GM12878 (cell line): ENCODE measurements around the gene SMIM5. TPM values are rescaled to one million over a fixed set of nuclear protein-coding genes. Genes with fewer than 3 reads are reported as not detected.

Experiments used
- ATAC-seq: fragments of 200-7000 bp; cut with Tn5 transposase; 3 replicates; pipeline ENCODE4 v1.9.1; 2020; ENCODE audit warnings: mild to moderate bottlenecking, moderate library complexity
- BruUV-seq: library from RNA; stranded (reverse); fragments of 400-500 nt; replicated peaks from 2 replicates; lab custom pipeline; 2021; lab: Mats Ljungman, UMichigan
- CTCF ChIA-PET: fragments of 300-600 bp; sonication (Branson Sonifier 250); formaldehyde crosslinking; extraction: SDS; loops from one replicate; lab custom pipeline; 2021; ENCODE audit warnings: inconsistent platforms; lab: Yijun Ruan, JAX
- POLR2A ChIA-PET: fragments of 350-600 bp; formaldehyde crosslinking; extraction: SDS; loops from one replicate; lab custom pipeline; 2021; ENCODE audit warnings: inconsistent platforms; lab: Charles Lee
- RAD21 ChIA-PET: fragments of 300-600 bp; sonication (Branson Sonifier 250); formaldehyde crosslinking; loops from one replicate; lab custom pipeline; 2023; ENCODE audit warnings: antibody characterized with exemption; ENCODE audit not compliant: unreplicated experiment; lab: Charles Lee
- SMC1A ChIA-PET: fragments of 300-600 bp; sonication (Branson Sonifier 250); formaldehyde crosslinking; loops from one replicate; lab custom pipeline; 2023; ENCODE audit not compliant: unreplicated experiment, uncharacterized antibody; lab: Charles Lee
- DNase-seq: peaks from one replicate; pipeline ENCODE4 v3.0.0-alpha.2; 2011; ENCODE audit warnings: low read depth, low spot score
- FAIRE-seq: peaks from 3 replicates; lab custom pipeline; 2011; peaks lifted over from hg19 to GRCh38; lab: Jason Lieb, UNC
- H2AFZ ChIP-seq: 2 replicates; pipeline ENCODE4 v1.6.0; 2011; ENCODE audit warnings: low read depth, low read length, control low read depth; ENCODE audit not compliant: control insufficient read depth
- H3K27ac ChIP-seq: 2 replicates; pipeline ENCODE4 v1.5.1; 2011; ENCODE audit warnings: control low read depth; ENCODE audit not compliant: control insufficient read depth, insufficient read depth
- H3K27me3 ChIP-seq, 2 experiments: replicated peaks in 1 of 2; 2 replicates each; pipeline versions ENCODE4 v1.6.0 to v1.6.1; 2011; ENCODE audit warnings: low read length in 1 of 2; ENCODE audit not compliant: control insufficient read depth in 2 of 2, insufficient read depth in 2 of 2
- H3K36me3 ChIP-seq, 2 experiments: 2 replicates each; pipeline ENCODE4 v1.5.1; 2011; ENCODE audit warnings: low read length in 1 of 2; ENCODE audit not compliant: control insufficient read depth in 2 of 2, insufficient read depth in 2 of 2
- H3K4me1 ChIP-seq: 2 replicates; pipeline ENCODE4 v1.6.1; 2011; ENCODE audit warnings: mild to moderate bottlenecking, low read length, moderate library complexity, mixed read lengths; ENCODE audit not compliant: control insufficient read depth, insufficient read depth
- H3K4me2 ChIP-seq: 2 replicates; pipeline ENCODE4 v1.6.0; 2011; ENCODE audit warnings: control low read depth; ENCODE audit not compliant: control insufficient read depth, insufficient read depth
- H3K4me3 ChIP-seq: fragments of 200-600 bp; sonication (generic); 2 replicates; pipeline ENCODE4 v1.5.1; 2016
- H3K79me2 ChIP-seq: 2 replicates; pipeline ENCODE4 v1.6.0; 2011; ENCODE audit warnings: low read length; ENCODE audit not compliant: control insufficient read depth, insufficient read depth
- H3K9ac ChIP-seq: 2 replicates; pipeline ENCODE4 v1.8.0; 2011; ENCODE audit warnings: low read length, control low read depth, mixed read lengths; ENCODE audit not compliant: control insufficient read depth, insufficient read depth
- H3K9me3 ChIP-seq: replicated peaks from 3 replicates; pipeline ENCODE4 v1.5.1; 2011; ENCODE audit warnings: mild to moderate bottlenecking, low read length; ENCODE audit not compliant: control insufficient read depth, insufficient read depth
- H4K20me1 ChIP-seq: 2 replicates; pipeline ENCODE4 v1.6.0; 2011; ENCODE audit not compliant: control insufficient read depth, insufficient read depth
- ATF2 ChIP-seq: IDR thresholded peaks from 2 replicates; pipeline ENCODE4 v1.6.1; 2012; ENCODE audit warnings: low read length, inconsistent platforms
- GATAD2B ChIP-seq: fragments of 450-650 bp; conservative IDR thresholded peaks from 2 replicates; pipeline ENCODE4 v1.6.1; 2017; ENCODE audit warnings: low read depth, mild to moderate bottlenecking, moderate library complexity
- WGBS: methylation state at CpG from one replicate; pipeline ENCODE4 v1.1.6; 2016; ENCODE audit warnings: low lambda C conversion rate; ENCODE audit not compliant: insufficient replicate concordance, insufficient coverage; ENCODE audit errors: missing lambda C conversion rate; 5-methylcytosine and 5-hydroxymethylcytosine counted together
- in situ Hi-C: fragments of 300-500 bp; cut with MboI; formaldehyde crosslinking; loops from 9 replicates; pipeline ENCODE4 v1.14.3; 2018; ENCODE audit warnings: mixed read lengths
- intact Hi-C: fragments of 100-400 bp; cut with micrococcal nuclease; formaldehyde crosslinking; loops from one replicate; pipeline ENCODE4 v1.14.2; 2022; ENCODE audit not compliant: unreplicated experiment
- polyA plus RNA-seq, 11 experiments: library from polyadenylated mRNA; depleted of rRNA in 4 of 11; unstranded in 6 of 11; stranded (reverse) in 5 of 11; fragments of >200 nt; fragmentation: Nextera tagmentation in 4 of 11; fragmentation: Illumina TruSeq in 1 of 11; extraction: Ambion mirVana in 4 of 11; extraction: Trizol in 1 of 11; gene quantifications; 1 replicate in 1 of 11; 2 replicates in 10 of 11; pipeline versions ENCODE4 v1.2.1 to v1.2.3, GENCODE V29; 2011 to 2016; ENCODE audit warnings: inconsistent platforms in 2 of 11, missing spikeins in 2 of 11, low read depth in 1 of 11
- total RNA-seq, 4 experiments: library from RNA; depleted of rRNA in 3 of 4; stranded (reverse); fragments of >200 nt in 3 of 4; fragmentation: Illumina TruSeq in 1 of 4; extraction: Trizol in 1 of 4; gene quantifications; 2 replicates each; pipeline versions ENCODE4 v1.2.1 to v1.2.3, GENCODE V29; 2013 to 2021
- TF ChIP-seq, protein P1 (sequence below): fragments of 450-650 bp; IDR thresholded peaks from 2 replicates; pipeline ENCODE4 v1.6.1; 2018; ENCODE audit warnings: mild to moderate bottlenecking, low read depth, moderate library complexity; ENCODE audit not compliant: partially characterized antibody

SMIM5 gene
- total and polyA plus RNA-seq, 10 of the 15 experiments (the other 5 are each of a cell fraction or from before 2014, with no cell fraction given): 0.08 to 0.11 TPM; not detected in 8

DNA sequence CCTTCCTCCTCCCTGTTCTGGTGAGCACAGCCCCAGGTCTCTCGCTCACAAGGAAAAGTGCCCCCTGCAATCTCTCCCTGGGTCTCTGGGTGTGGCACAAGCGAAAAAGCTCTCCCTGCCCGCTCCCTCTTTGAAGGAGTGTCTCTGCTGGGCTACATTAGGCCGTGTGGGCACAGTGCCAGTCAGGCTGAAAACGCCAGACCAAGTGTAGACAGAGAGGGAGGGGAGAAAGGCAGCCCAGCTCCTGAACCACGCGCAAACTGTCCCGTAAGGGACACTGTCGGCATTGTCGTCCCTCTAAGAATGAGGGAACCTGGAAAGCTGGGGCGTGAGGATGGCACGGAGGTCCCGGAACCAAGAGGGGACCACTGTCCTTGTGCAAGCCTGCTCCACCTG is 3.9 kb downstream of the SMIM5 start:
- no peak for TF ChIP-seq GATAD2B
- no peak for TF ChIP-seq ATF2
- TF ChIP-seq, protein P1, sequence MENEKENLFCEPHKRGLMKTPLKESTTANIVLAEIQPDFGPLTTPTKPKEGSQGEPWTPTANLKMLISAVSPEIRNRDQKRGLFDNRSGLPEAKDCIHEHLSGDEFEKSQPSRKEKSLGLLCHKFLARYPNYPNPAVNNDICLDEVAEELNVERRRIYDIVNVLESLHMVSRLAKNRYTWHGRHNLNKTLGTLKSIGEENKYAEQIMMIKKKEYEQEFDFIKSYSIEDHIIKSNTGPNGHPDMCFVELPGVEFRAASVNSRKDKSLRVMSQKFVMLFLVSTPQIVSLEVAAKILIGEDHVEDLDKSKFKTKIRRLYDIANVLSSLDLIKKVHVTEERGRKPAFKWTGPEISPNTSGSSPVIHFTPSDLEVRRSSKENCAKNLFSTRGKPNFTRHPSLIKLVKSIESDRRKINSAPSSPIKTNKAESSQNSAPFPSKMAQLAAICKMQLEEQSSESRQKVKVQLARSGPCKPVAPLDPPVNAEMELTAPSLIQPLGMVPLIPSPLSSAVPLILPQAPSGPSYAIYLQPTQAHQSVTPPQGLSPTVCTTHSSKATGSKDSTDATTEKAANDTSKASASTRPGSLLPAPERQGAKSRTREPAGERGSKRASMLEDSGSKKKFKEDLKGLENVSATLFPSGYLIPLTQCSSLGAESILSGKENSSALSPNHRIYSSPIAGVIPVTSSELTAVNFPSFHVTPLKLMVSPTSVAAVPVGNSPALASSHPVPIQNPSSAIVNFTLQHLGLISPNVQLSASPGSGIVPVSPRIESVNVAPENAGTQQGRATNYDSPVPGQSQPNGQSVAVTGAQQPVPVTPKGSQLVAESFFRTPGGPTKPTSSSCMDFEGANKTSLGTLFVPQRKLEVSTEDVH: no peak
- SMC1A ChIA-PET: interaction anchor here (0.7 to 1.0 kb wide), 2 partner anchors 111 to 127 kb away, joined by 3 to 4 read pairs; no protein-coding TSS in a partner anchor
- WGBS: 84% methylated on average over 12 of the region's 13 CpGs
- FAIRE-seq (no peak), DNase-seq (no peak), ATAC-seq (no peak)
- H3K36me3 ChIP-seq: peaks cover 0 to 3% of the 10 kb centered on the region in 2 experiments; a peak in 2 of 4 replicates
- no peak overlapping the region for H3K4me2 ChIP-seq
- no peak overlapping the region for H3K4me3 ChIP-seq
- no peaks in the 10 kb centered on the region for H3K27me3 ChIP-seq
- POLR2A ChIA-PET: interaction anchor here (0.8 kb wide), 1 partner anchor 9 kb away, joined by 3 read pairs; a partner anchor contains a TSS
- no peak overlapping the region for H3K27ac ChIP-seq
- H3K4me1 ChIP-seq: peaks cover 8% of the 10 kb centered on the region
- no TSS peak for BruUV-seq
- H3K9me3 ChIP-seq: no peaks in the 10 kb centered on the region
- no peaks in the 10 kb centered on the region for H3K79me2 ChIP-seq
- H2AFZ ChIP-seq: no peak overlapping the region
- H3K9ac ChIP-seq: no peak overlapping the region
- CTCF ChIA-PET: interaction anchor here (1.4 to 13.0 kb wide), 5 partner anchors 11 to 116 kb away, joined by 3 to 349 read pairs (median 8); a partner anchor contains a TSS
- intact Hi-C loops (no loop called here), in situ Hi-C loops (loop anchor here (10.0 kb wide), 1 partner anchor 108 kb away; no protein-coding TSS in a partner anchor)
- RAD21 ChIA-PET: interaction anchor here (0.8 kb wide), 1 partner anchor 113 kb away, joined by 4 read pairs; no protein-coding TSS in a partner anchor
- no peaks in the 10 kb centered on the region; the same call in 1 of the 2 replicates for H4K20me1 ChIP-seq
